ENCODE measurements around the gene USP24. TPM values are rescaled to one million over a fixed set of nuclear protein-coding genes. Genes with fewer than 3 reads are reported as not detected.

The USP24 gene
- total RNA-seq, 1 experiment from 2014 or later: 54.6 TPM

DNA sequence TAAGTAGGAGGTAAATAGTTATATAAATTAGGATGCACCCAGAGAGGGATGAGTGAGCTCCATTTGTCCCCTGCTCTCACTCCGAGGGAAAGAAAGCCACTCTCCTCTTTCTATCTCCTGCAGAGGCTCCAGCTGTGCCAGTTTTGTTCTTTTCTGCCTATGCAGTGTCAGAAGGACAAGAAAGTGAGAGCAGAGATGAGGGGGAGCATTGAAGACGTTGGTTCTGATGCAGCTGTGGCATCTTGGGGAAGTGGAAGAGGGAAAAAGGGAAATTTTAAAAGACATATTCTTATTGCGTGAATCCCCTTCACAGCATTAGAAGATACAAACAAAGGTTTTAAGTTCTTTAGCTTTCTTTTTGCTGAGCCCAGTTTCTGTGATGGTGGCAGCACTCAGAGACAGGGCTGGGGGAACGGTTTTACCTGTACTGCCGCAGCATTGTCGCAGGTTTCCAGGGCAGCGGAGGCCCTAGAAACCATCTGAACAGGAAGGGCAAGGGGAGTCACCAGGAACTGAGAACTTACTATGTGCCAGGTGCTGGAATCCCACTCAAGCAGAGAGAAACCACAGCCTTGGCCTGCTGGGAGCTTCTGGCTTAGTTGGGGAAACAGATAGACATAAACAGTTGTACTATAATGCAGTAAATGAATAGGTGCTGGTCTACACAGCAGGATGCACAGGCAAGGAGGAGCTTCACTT is 44.9 kb upstream of the USP24 start:
- H3K4me1 ChIP-seq (ENCODE audit: insufficient read depth, low read length, poor library complexity, severe bottlenecking): no peaks in the 10 kb centered on the region
- no TSS peak for BruUV-seq (replicated peaks)
- no peak overlapping the region for H3K27ac ChIP-seq (ENCODE audit: low read depth, low read length, poor library complexity, severe bottlenecking)
- no peak for DNase-seq (ENCODE audit: low spot score)
- no peaks in the 10 kb centered on the region for H3K36me3 ChIP-seq (ENCODE audit: insufficient read depth, low read length, poor library complexity, severe bottlenecking)
- H3K4me3 ChIP-seq (ENCODE audit: low read depth, low read length, poor library complexity, severe bottlenecking): no peak overlapping the region
- no peaks in the 10 kb centered on the region for H3K27me3 ChIP-seq (replicated peaks; ENCODE audit: insufficient read depth, low read depth, low read length, poor library complexity)
- CTCF ChIA-PET: interaction anchor here (0.6 kb wide), 1 partner anchor 69 kb away, joined by 3 read pairs; no protein-coding TSS in a partner anchor
- TF ChIP-seq, protein P1, sequence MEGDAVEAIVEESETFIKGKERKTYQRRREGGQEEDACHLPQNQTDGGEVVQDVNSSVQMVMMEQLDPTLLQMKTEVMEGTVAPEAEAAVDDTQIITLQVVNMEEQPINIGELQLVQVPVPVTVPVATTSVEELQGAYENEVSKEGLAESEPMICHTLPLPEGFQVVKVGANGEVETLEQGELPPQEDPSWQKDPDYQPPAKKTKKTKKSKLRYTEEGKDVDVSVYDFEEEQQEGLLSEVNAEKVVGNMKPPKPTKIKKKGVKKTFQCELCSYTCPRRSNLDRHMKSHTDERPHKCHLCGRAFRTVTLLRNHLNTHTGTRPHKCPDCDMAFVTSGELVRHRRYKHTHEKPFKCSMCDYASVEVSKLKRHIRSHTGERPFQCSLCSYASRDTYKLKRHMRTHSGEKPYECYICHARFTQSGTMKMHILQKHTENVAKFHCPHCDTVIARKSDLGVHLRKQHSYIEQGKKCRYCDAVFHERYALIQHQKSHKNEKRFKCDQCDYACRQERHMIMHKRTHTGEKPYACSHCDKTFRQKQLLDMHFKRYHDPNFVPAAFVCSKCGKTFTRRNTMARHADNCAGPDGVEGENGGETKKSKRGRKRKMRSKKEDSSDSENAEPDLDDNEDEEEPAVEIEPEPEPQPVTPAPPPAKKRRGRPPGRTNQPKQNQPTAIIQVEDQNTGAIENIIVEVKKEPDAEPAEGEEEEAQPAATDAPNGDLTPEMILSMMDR (conservative IDR thresholded peaks at IDR 0.05; ENCODE audit: low read depth, low read length): no peak
- no peak for TF ChIP-seq EZH2 (IDR thresholded peaks at IDR 0.05; ENCODE audit: borderline replicate concordance, low read depth, low read length, poor library complexity, severe bottlenecking)
- intact Hi-C loops (cut with micrococcal nuclease; ENCODE audit: unreplicated experiment): no loop called here
- no peaks in the 10 kb centered on the region for H3K9me3 ChIP-seq (ENCODE audit: low read depth, low read length, poor library complexity, severe bottlenecking)
- POLR2A ChIA-PET (ENCODE audit: low non-redundant PET): no interaction called here

DNA sequence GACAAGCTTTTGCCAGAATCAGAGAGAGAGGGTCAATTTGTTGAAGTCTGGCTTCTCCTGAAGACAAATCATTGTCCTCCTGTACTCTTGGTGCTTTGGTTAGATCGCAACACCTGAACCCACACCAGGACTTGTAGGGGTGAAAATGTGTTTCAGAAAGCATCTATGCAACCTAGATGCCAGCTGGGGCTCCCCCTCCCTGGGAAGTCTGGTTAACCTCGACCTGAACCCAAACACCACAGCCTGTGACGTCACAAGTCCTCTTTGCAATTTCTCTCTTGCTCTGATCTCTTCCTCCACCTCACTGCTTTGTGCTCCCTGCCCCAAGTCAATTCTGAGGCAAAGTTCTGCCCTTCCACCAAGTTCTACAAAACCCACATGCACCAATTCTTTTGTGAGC is 42.8 kb upstream of the USP24 start:
- no peak for DNase-seq (ENCODE audit: low spot score)
- no peaks in the 10 kb centered on the region for H3K27me3 ChIP-seq (replicated peaks; ENCODE audit: insufficient read depth, low read depth, low read length, poor library complexity)
- no peaks in the 10 kb centered on the region for H3K4me1 ChIP-seq (ENCODE audit: insufficient read depth, low read length, poor library complexity, severe bottlenecking)
- ChIA-PET POLR2A (ENCODE audit: low non-redundant PET) (no interaction called here), CTCF (interaction anchor here (0.5 kb wide), 1 partner anchor 1263 kb away, joined by 4 read pairs; no protein-coding TSS in a partner anchor)
- no peak for TF ChIP-seq EZH2 (IDR thresholded peaks at IDR 0.05; ENCODE audit: borderline replicate concordance, low read depth, low read length, poor library complexity, severe bottlenecking)
- TF ChIP-seq, protein P1 (conservative IDR thresholded peaks at IDR 0.05; ENCODE audit: low read depth, low read length): no peak
- H3K27ac ChIP-seq (ENCODE audit: low read depth, low read length, poor library complexity, severe bottlenecking): no peak overlapping the region
- no peak overlapping the region for H3K4me3 ChIP-seq (ENCODE audit: low read depth, low read length, poor library complexity, severe bottlenecking)
- BruUV-seq (replicated peaks): no TSS peak
- intact Hi-C loops (cut with micrococcal nuclease; ENCODE audit: unreplicated experiment): no loop called here
- H3K36me3 ChIP-seq (ENCODE audit: insufficient read depth, low read length, poor library complexity, severe bottlenecking): no peaks in the 10 kb centered on the region
- no peaks in the 10 kb centered on the region for H3K9me3 ChIP-seq (ENCODE audit: low read depth, low read length, poor library complexity, severe bottlenecking)

DNA sequence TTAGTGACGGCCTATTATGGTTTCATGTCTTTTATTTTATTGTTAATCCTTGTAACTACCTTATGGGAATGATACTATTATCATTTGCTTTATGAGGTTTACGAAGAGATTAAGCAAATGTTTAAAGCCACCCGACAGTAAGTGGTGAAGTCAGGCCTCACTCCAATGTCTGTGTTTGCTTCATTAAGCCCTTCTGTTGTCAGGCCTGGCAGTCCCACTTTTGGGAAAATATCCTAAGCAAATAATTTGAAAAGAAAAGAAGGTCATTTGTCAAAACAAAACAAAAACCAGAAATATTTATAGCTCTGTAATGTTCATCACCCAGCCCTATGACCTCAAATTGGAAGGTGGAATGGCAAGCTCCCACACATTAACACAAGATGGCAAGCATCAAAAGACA is 40.7 kb upstream of the USP24 start:
- BruUV-seq (replicated peaks): no TSS peak
- H3K9me3 ChIP-seq (ENCODE audit: low read depth, low read length, poor library complexity, severe bottlenecking): no peaks in the 10 kb centered on the region

More for the DNA sequence above, 40.7 kb upstream of the USP24 start:
- POLR2A ChIA-PET (ENCODE audit: low non-redundant PET): no interaction called here
- Histone ChIP-seq H3K4me1 (ENCODE audit: insufficient read depth, low read length, poor library complexity, severe bottlenecking) (no peaks in the 10 kb centered on the region), H3K4me3 (ENCODE audit: low read depth, low read length, poor library complexity, severe bottlenecking) (no peak overlapping the region), H3K36me3 (ENCODE audit: insufficient read depth, low read length, poor library complexity, severe bottlenecking) (no peaks in the 10 kb centered on the region), H3K27me3 (replicated peaks; ENCODE audit: insufficient read depth, low read depth, low read length, poor library complexity) (no peaks in the 10 kb centered on the region), H3K27ac (ENCODE audit: low read depth, low read length, poor library complexity, severe bottlenecking) (no peak overlapping the region)
- no peak for TF ChIP-seq EZH2 (IDR thresholded peaks at IDR 0.05; ENCODE audit: borderline replicate concordance, low read depth, low read length, poor library complexity, severe bottlenecking)
- TF ChIP-seq, protein P1 (conservative IDR thresholded peaks at IDR 0.05; ENCODE audit: low read depth, low read length): no peak
- DNase-seq (ENCODE audit: low spot score): no peak
- intact Hi-C loops (cut with micrococcal nuclease; ENCODE audit: unreplicated experiment): no loop called here
- CTCF ChIA-PET: no interaction called here
